Kasumi-1 (cell line): Measurements from ENCODE around the gene NDUFB6.
"Not testable (repeated sequence)": the region's sequence is repeated elsewhere in the genome, so short reads cannot be mapped to it uniquely, and the experiment has no call there.

Experiments
- DNase-seq, 2 experiments: peaks; one replicate each; lab custom pipeline; 2025; lab: John Stamatoyannopoulos, UW

Gene NDUFB6

DNA sequence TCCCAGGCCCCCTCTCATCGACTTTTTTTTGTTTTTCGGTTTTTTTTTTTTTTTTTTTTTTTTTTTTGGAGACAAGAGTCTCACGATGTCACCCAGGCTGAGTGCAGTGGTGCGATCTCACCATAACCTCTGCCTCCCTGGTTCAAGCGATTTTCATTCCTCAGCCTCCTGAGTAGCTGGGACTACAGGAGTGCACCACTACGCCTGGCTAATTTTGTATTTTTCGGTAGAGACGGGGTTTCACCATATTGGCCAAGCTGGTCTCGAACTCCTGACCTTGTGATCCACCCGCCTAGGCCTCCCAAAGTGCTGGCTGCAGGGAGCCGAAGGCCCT is 48.4 kb downstream of the NDUFB6 start:
- DNase-seq = not testable (repeated sequence)

DNA sequence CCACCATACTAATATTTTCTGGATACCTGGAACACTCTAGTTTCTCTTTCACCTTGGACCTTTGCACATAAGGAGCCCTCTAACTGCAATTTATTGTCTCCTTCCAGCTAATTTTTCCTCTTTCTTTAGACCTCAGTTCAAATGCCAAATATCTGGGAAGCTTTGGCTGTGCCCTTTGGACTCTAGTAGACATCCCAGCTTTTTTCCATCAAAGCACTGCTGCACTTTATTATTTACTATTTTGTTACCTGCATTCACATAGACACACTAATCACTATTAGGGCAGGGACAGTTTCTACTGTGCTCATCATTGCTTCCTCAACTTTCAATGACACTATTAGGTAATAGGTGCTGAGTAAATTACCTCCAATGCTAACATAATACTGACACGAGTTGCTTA is 49.0 kb downstream of the NDUFB6 start:
- DNase-seq = no peak

DNA sequence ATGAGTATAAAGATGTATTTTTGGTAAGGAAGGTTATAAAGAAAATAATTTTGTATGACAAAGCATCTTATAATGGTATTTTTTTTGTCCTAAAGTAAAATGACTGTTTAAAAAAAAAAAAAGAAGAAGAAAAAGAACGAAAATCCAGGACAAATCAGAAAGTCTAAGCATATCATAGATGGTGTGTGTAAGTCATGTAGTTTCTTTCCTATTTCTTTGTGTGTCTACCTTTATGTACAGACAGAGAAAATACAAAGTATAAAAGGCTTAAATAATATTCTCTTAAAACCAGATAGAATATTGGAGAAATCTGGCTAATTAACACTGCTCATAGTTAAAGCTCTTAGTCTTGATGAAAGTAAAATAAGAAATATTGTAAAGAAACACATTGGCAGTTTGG is 54.7 kb downstream of the NDUFB6 start:
- DNase-seq = no peak

DNA sequence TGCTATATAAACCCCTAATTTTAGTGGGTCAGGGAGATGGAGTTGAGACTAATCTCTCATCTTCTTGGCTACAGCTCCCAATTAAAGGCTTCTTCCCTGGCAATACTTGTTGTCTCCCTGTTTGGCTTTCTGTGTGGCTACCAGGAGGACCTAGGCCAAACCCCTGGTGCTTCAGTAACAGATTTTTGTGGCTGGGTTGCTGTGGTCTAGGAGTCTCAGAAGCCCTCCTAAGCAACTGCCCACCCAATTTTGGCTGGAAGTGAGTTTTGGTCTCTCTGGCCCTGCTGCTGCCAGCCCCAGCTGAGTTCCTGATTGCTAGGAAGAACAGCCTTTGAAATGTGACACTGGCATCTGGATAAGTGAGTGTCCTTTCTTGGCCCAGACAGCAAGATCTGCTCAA is 56.7 kb downstream of the NDUFB6 start:
- no peak for DNase-seq

DNA sequence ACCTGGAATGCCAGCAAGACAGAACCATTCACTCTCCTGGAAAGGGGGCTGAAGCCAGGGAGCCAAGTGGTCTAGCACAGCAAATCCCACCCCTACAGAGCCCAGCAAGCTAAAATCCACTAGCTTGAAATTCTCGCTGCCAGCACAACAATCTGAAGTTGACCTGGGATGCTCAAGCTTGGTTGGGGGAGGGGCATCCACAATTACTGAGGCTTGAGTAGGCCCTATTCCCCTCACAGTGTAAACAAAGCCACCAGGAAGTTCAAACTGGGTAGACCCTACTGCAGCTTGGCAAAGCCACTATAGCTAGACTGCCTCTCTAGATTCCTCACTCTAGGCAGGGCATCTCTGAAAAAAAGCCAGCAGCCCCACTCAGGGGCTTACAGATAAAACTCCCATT is 64.2 kb downstream of the NDUFB6 start:
- DNase-seq = no peak

DNA sequence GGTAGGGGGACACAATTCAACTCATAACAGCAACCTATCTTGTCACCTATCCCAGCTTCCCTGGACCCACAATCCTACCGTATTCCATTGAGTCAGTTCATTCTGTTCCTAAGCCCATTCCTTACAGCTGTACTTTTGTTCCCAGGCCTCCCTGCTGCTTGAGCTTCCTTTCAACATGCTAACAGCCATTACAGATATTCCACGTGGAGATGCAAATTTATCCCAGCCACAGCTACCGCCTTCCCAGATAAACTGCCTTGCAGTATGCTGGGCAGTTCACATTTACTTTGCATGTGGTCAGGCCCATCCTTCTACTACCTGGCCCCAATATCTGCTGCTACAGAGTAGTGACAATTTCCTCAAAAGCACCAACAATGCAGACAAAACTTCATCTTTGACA is 70.0 kb downstream of the NDUFB6 start:
- DNase-seq = no peak
